H1 (cell line): ENCODE measurements around the gene ARID1B. TPM values are rescaled to one million over a fixed set of nuclear protein-coding genes. Genes with fewer than 3 reads are reported as not detected.

Experiments
- CTCF ChIA-PET: fragments of 300-600 bp; sonication (Branson Sonifier 250); formaldehyde crosslinking; loops from one replicate; lab custom pipeline; 2021; ENCODE audit not compliant: partially characterized antibody; lab: Charles Lee
- POLR2A ChIA-PET: fragments of 300-600 bp; sonication (Branson Sonifier 250); formaldehyde crosslinking; loops from one replicate; lab custom pipeline; 2021; ENCODE audit warnings: inconsistent platforms; ENCODE audit not compliant: partially characterized antibody; lab: Charles Lee
- DNase-seq, 2 experiments: peaks; one replicate each; pipeline versions ENCODE4 v3.0.0 to v3.0.0-alpha.2; 2010 to 2022; ENCODE audit warnings: low spot score in 2 of 2, low read depth in 1 of 2, mixed read lengths in 1 of 2
- FAIRE-seq: peaks from 2 replicates; lab custom pipeline; 2011; peaks lifted over from hg19 to GRCh38; lab: Jason Lieb, UNC
- H2AFZ ChIP-seq: 2 replicates; pipeline ENCODE4 v1.8.1; 2012; ENCODE audit warnings: low read length, inconsistent platforms
- H2AK5ac ChIP-seq: 2 replicates; pipeline ENCODE4 v1.6.1; 2013; ENCODE audit warnings: low read depth, low read length
- H2BK120ac ChIP-seq: replicated peaks from 2 replicates; pipeline ENCODE3; 2013; ENCODE audit warnings: low read depth, low read length, inconsistent platforms
- H2BK12ac ChIP-seq: 2 replicates; pipeline ENCODE4 v1.6.1; 2013; ENCODE audit warnings: low read depth, low read length
- H2BK15ac ChIP-seq: 2 replicates; pipeline ENCODE4 v1.6.1; 2013; ENCODE audit warnings: low read length
- H2BK20ac ChIP-seq: 2 replicates; pipeline ENCODE4 v1.6.1; 2013; ENCODE audit warnings: low read length
- H2BK5ac ChIP-seq: 2 replicates; pipeline ENCODE4 v1.6.1; 2013; ENCODE audit warnings: low read depth, low read length
- H3K14ac ChIP-seq: 2 replicates; pipeline ENCODE4 v1.6.1; 2013; ENCODE audit warnings: inconsistent platforms; ENCODE audit not compliant: insufficient read length
- H3K18ac ChIP-seq: 2 replicates; pipeline ENCODE4 v1.6.1; 2013; ENCODE audit warnings: low read length; ENCODE audit errors: extremely low read depth
- H3K23ac ChIP-seq: 2 replicates; pipeline ENCODE4 v1.6.1; 2013; ENCODE audit warnings: inconsistent platforms; ENCODE audit not compliant: insufficient read length
- H3K23me2 ChIP-seq: 2 replicates; pipeline ENCODE4 v1.6.1; 2013; ENCODE audit warnings: low read depth, low read length
- H3K27ac ChIP-seq: 2 replicates; pipeline ENCODE4 v1.6.1; 2011; ENCODE audit warnings: low read depth, low read length, inconsistent platforms
- H3K27me3 ChIP-seq, 4 experiments: replicated peaks in 1 of 4; 1 replicate in 1 of 4; 2 replicates in 3 of 4; pipeline versions ENCODE4 v1.6.1 to v1.8.1; 2011 to 2013; ENCODE audit warnings: low read length in 3 of 4, mild to moderate bottlenecking in 3 of 4, inconsistent platforms in 2 of 4, mixed read lengths in 2 of 4, moderate library complexity in 1 of 4; ENCODE audit not compliant: control insufficient read depth in 3 of 4, insufficient read depth in 3 of 4; ENCODE audit errors: extremely low read depth in 1 of 4
- H3K36me3 ChIP-seq, 4 experiments: 2 replicates each; pipeline versions ENCODE4 v1.6.1 to v1.8.1; 2011 to 2013; ENCODE audit warnings: mild to moderate bottlenecking in 4 of 4, low read length in 3 of 4, moderate library complexity in 2 of 4, control low read depth in 1 of 4, inconsistent platforms in 1 of 4; ENCODE audit not compliant: insufficient read depth in 4 of 4, control insufficient read depth in 2 of 4
- H3K4ac ChIP-seq: replicated peaks from 2 replicates; pipeline ENCODE3; 2013; ENCODE audit warnings: low read length, low read depth, mixed read lengths, inconsistent platforms; ENCODE audit not compliant: insufficient read length
- H3K4me1 ChIP-seq, 4 experiments: replicated peaks in 1 of 4; 1 replicate in 1 of 4; 2 replicates in 3 of 4; pipeline versions ENCODE4 v1.6.1 to v1.8.1; 2011 to 2013; ENCODE audit warnings: low read length in 3 of 4, inconsistent platforms in 2 of 4, mixed read lengths in 1 of 4; ENCODE audit not compliant: insufficient read depth in 4 of 4, control insufficient read depth in 3 of 4
- H3K4me2 ChIP-seq, 2 experiments: 2 replicates each; pipeline versions ENCODE4 v1.6.1 to v1.8.1; 2011 to 2013; ENCODE audit warnings: low read depth in 2 of 2, low read length in 2 of 2, control low read depth in 1 of 2, inconsistent platforms in 1 of 2, mild to moderate bottlenecking in 1 of 2; ENCODE audit not compliant: insufficient read depth in 1 of 2
- H3K4me3 ChIP-seq, 4 experiments: fragments of 200-600, 300-600 bp in 1 of 4; sonication (generic), shearing (Covaris generic), sonication (Bioruptor Twin) in 1 of 4; 2 replicates each; pipeline versions ENCODE4 v1.5.1 to v1.8.1; 2011 to 2016; ENCODE audit warnings: low read length in 4 of 4, low read depth in 3 of 4, control low read depth in 2 of 4, inconsistent platforms in 2 of 4, mild to moderate bottlenecking in 2 of 4, mixed read lengths in 1 of 4, moderate library complexity in 1 of 4; ENCODE audit not compliant: insufficient read depth in 2 of 4; ENCODE audit errors: extremely low read depth in 1 of 4
- H3K56ac ChIP-seq: replicated peaks from 2 replicates; pipeline ENCODE3; 2013; ENCODE audit warnings: low read depth, mild to moderate bottlenecking, mixed read lengths, low read length, inconsistent platforms; ENCODE audit not compliant: insufficient read length
- H3K79me1 ChIP-seq: 2 replicates; pipeline ENCODE4 v1.6.1; 2013; ENCODE audit warnings: low read depth, low read length, control low read depth
- H3K79me2 ChIP-seq, 2 experiments: 2 replicates each; pipeline versions ENCODE4 v1.6.1 to v1.8.1; 2012 to 2013; ENCODE audit warnings: low read length in 2 of 2, mild to moderate bottlenecking in 2 of 2, inconsistent platforms in 1 of 2; ENCODE audit not compliant: insufficient read depth in 2 of 2, control insufficient read depth in 1 of 2
- H3K9ac ChIP-seq, 4 experiments: replicated peaks in 1 of 4; 1 replicate in 1 of 4; 2 replicates in 3 of 4; pipeline versions ENCODE4 v1.6.1 to v1.8.1; 2011 to 2013; ENCODE audit warnings: low read depth in 3 of 4, low read length in 3 of 4, control low read depth in 2 of 4, mild to moderate bottlenecking in 2 of 4, moderate library complexity in 2 of 4, inconsistent platforms in 1 of 4; ENCODE audit errors: extremely low read depth in 1 of 4
- H3K9me3 ChIP-seq, 2 experiments: 2 replicates each; pipeline versions ENCODE4 v1.6.1 to v1.8.1; 2012 to 2013; ENCODE audit warnings: mild to moderate bottlenecking in 2 of 2, moderate library complexity in 2 of 2, control low read depth in 1 of 2, inconsistent platforms in 1 of 2, low read depth in 1 of 2, low read length in 1 of 2, mixed read lengths in 1 of 2; ENCODE audit not compliant: insufficient read depth in 2 of 2
- H4K20me1 ChIP-seq, 2 experiments: replicated peaks in 1 of 2; 2 replicates each; pipeline versions ENCODE3 to v1.8.1; 2011 to 2013; ENCODE audit warnings: inconsistent platforms in 2 of 2, low read length in 2 of 2, mild to moderate bottlenecking in 1 of 2; ENCODE audit not compliant: insufficient read depth in 2 of 2, control insufficient read depth in 1 of 2
- H4K5ac ChIP-seq: 2 replicates; pipeline ENCODE4 v1.6.1; 2013; ENCODE audit warnings: low read length, low read depth, mixed read lengths, inconsistent platforms; ENCODE audit not compliant: insufficient read length
- H4K8ac ChIP-seq: 2 replicates; pipeline ENCODE4 v1.8.0; 2013; ENCODE audit warnings: mild to moderate bottlenecking, moderate library complexity, low read length, inconsistent platforms; ENCODE audit not compliant: insufficient read depth; ENCODE audit errors: extremely low read depth
- H4K91ac ChIP-seq: replicated peaks from 2 replicates; pipeline ENCODE3; 2013; ENCODE audit warnings: low read length, mixed read lengths, inconsistent platforms; ENCODE audit not compliant: insufficient read length
- EP300 ChIP-seq, 2 experiments: IDR thresholded peaks; 1 replicate in 1 of 2; 2 replicates in 1 of 2; pipeline ENCODE4 v1.6.1; 2011 to 2012; ENCODE audit warnings: low read depth in 2 of 2, low read length in 2 of 2, mild to moderate bottlenecking in 2 of 2, borderline replicate concordance in 1 of 2, inconsistent platforms in 1 of 2, moderate library complexity in 1 of 2
- KDM1A ChIP-seq: fragments of 200-600, 300-600 bp; sonication (generic); IDR thresholded peaks from 2 replicates; pipeline ENCODE4 v1.7.1; 2016; ENCODE audit warnings: mild to moderate bottlenecking, low read length, borderline replicate concordance
- MAFK ChIP-seq: IDR thresholded peaks from 2 replicates; pipeline ENCODE4 v1.6.1; 2012; ENCODE audit warnings: low read depth, mild to moderate bottlenecking, improper control_type of control experiment, low read length
- POLR2A ChIP-seq, 2 experiments: IDR thresholded peaks; 1 replicate in 1 of 2; 2 replicates in 1 of 2; pipeline ENCODE4 v1.6.1; 2011; ENCODE audit warnings: low read depth in 2 of 2, low read length in 2 of 2, mild to moderate bottlenecking in 2 of 2; ENCODE audit errors: control extremely low read depth in 1 of 2
- POLR2AphosphoS5 ChIP-seq: IDR thresholded peaks from 2 replicates; pipeline ENCODE4 v1.6.1; 2011; ENCODE audit warnings: low read depth, low read length
- SP2 ChIP-seq: IDR thresholded peaks from 2 replicates; pipeline ENCODE4 v1.6.1; 2012; ENCODE audit warnings: mild to moderate bottlenecking, low read length, inconsistent platforms
- TCF12 ChIP-seq: IDR thresholded peaks from 2 replicates; pipeline ENCODE4 v1.6.1; 2011; ENCODE audit warnings: low read depth, mild to moderate bottlenecking, low read length
- WGBS, 2 experiments: shearing (Covaris generic) in 1 of 2; methylation state at CpG; one replicate each; pipeline versions ENCODE4 v1.1.6 to v1.1.7; 2013 to 2015; ENCODE audit warnings: low lambda C conversion rate in 2 of 2, mixed read lengths in 2 of 2, inconsistent platforms in 1 of 2, low coverage in 1 of 2, missing lambda C conversion rate in 1 of 2; ENCODE audit not compliant: insufficient replicate concordance in 2 of 2, insufficient coverage in 1 of 2, insufficient read length in 1 of 2; ENCODE audit errors: extremely low coverage in 1 of 2, missing lambda C conversion rate in 1 of 2; 5-methylcytosine and 5-hydroxymethylcytosine counted together
- polyA plus RNA-seq, 7 experiments: library from polyadenylated mRNA; depleted of rRNA in 3 of 7; stranded (reverse) in 5 of 7; unstranded in 2 of 7; fragments of >200 nt in 5 of 7; fragments of 200-250 nt in 2 of 7; gene quantifications; 1 replicate in 5 of 7; 2 replicates in 1 of 7; 4 replicates in 1 of 7; pipeline versions ENCODE4 v1.2.1 to v1.2.3, GENCODE V29; 2011 to 2013; ENCODE audit warnings: missing spikeins in 2 of 7, mixed read lengths in 2 of 7
- total RNA-seq: library from RNA; stranded (reverse); fragmentation: NEBNext Ultra II Directional; extraction: Animal tissue kit (Norgen Biotek cat#: 25700); gene quantifications from 2 replicates; pipeline ENCODE4 v1.2.1, GENCODE V29; 2021

ARID1B gene
- total and polyA plus RNA-seq, 2 of the 8 experiments (the other 6 are each of a cell fraction or from before 2014, with no cell fraction given), result 24.3 to 70.3 TPM

DNA sequence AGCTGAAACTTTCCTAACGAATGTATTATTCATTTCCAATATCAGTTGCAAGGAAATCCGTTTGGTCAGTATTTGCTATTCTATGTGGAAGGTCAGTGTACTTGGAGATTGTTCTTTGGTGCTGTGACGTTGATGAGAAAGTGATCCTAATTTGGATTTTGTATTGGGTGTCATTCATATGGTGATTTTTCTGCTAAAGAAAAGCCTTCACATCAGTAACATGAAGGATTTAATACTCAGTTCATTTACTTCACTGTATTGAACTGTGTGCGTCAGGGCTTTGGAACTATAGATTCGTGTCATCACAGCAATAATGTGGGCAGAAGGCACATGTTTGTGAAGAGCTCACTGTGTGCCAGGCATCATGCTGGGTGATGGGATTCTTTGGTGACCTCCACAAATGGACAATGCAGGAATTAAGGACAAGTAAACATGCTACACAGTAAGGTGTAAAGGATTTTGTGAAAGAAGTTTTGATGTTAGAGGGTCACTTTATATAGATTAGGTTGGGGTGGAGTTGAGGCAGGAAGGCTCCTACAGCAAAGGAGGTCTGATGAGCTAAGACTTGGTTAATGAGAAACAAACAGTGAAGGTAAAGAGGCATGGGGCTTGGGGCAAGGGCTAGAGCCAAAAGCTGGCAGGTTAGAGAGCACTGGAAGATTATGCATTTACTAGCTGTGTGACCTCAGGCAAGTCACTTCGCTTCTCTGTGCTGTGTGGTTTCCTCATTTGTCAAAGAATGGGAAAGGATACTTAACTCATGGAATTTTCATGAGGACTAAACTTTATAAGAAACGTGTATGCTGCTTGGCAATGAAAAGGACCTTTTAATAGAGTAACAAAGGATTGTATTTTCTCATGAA, 12.1 kb downstream of the ARID1B start:
- no peak overlapping the region for H2BK12ac ChIP-seq
- H2BK5ac ChIP-seq, result no peak overlapping the region
- H4K5ac ChIP-seq, result no peak overlapping the region
- DNase-seq (no peak), FAIRE-seq (no peak)
- H3K4ac ChIP-seq, result no peak overlapping the region
- no peak overlapping the region for H3K27ac ChIP-seq
- H4K91ac ChIP-seq, result no peak overlapping the region
- peaks cover 2% of the 10 kb centered on the region; the same call in 1 of the 2 replicates for H3K23me2 ChIP-seq
- WGBS, 2 experiments, result 69% methylated on average over 7 of the region's 7 CpGs; no CpG with 5 or more reads in 1 of the 2 experiments
- H3K14ac ChIP-seq, result no peak overlapping the region
- no peak overlapping the region for H4K8ac ChIP-seq
- ChIA-PET POLR2A (interaction anchor here (0.9 to 3.4 kb wide), 2 partner anchors 10 to 21 kb away, joined by 3 to 27 read pairs; partner anchors contain the start of gene ARID1B), CTCF (interaction anchor here (0.9 to 2.6 kb wide), 2 partner anchors 8 to 78 kb away, joined by 3 to 6 read pairs; no protein-coding TSS in a partner anchor)
- no peak overlapping the region; a peak in 1 of 7 replicates for H3K9ac ChIP-seq
- H3K9me3 ChIP-seq, result no peaks in the 10 kb centered on the region
- H3K4me3 ChIP-seq, result no peak overlapping the region
- no peak overlapping the region for H2BK20ac ChIP-seq
- peaks cover 6 to 32% (median 22%) of the 10 kb centered on the region in 4 experiments; a peak in 6 of 7 replicates for H3K4me1 ChIP-seq
- H2BK15ac ChIP-seq, result no peak overlapping the region
- no peak overlapping the region for H3K56ac ChIP-seq
- no peaks in the 10 kb centered on the region for H3K27me3 ChIP-seq
- peaks cover 14 to 24% of the 10 kb centered on the region in 2 experiments for H4K20me1 ChIP-seq
- H3K23ac ChIP-seq, result no peak overlapping the region
- H3K4me2 ChIP-seq, result peak overlapping the region in 1 of 2 experiments; percentile 50; a peak in 2 of 4 replicates
- H2AFZ ChIP-seq, result no peak overlapping the region
- peaks cover 13% of the 10 kb centered on the region for H3K79me1 ChIP-seq
- peaks cover 0 to 11% (median 0%) of the 10 kb centered on the region in 4 experiments; a peak in 1 of 8 replicates for H3K36me3 ChIP-seq
- H3K79me2 ChIP-seq, result peaks cover 44 to 100% of the 10 kb centered on the region in 2 experiments
- H2AK5ac ChIP-seq, result no peak overlapping the region
- TF ChIP-seq TCF12, result no peak
- TF ChIP-seq SP2, result no peak
- TF ChIP-seq POLR2A (IDR thresholded peaks at IDR 0.05; ENCODE audit: control extremely low read depth in 1 of 2, low read depth in 2 of 2, low read length in 2 of 2), result 0 out of 3 replicates have a peak, but pooled peaks of 1 of the 2 experiments have one; percentile 34
- TF ChIP-seq POLR2AphosphoS5, result 0 out of 2 replicates have a peak, but pooled peaks have one; percentile 11
- peak; percentile 81 for TF ChIP-seq KDM1A
- TF ChIP-seq MAFK, result no peak
- no peak for TF ChIP-seq EP300 (IDR thresholded peaks at IDR 0.05; ENCODE audit: borderline replicate concordance in 1 of 2, low read depth in 2 of 2, low read length in 2 of 2)
- no peak overlapping the region for H2BK120ac ChIP-seq
- no peak overlapping the region for H3K18ac ChIP-seq
